ENCODE data around the gene DSN1. TPM values are rescaled to one million over a fixed set of nuclear protein-coding genes. Genes with fewer than 3 reads are reported as not detected.

DSN1 gene
- total and polyA plus RNA-seq, 10 of the 15 experiments (the other 5 are each of a cell fraction or from before 2014, with no cell fraction given): 15.3 to 33.1 (median 21.7) TPM

- TF ChIP-seq NR2F1 (conservative IDR thresholded peaks at IDR 0.05) (0 out of 2 replicates have a peak, but pooled peaks have one; percentile 41), GATAD2B (conservative IDR thresholded peaks at IDR 0.05; ENCODE audit: low read depth) (peak; percentile 35; the same call in 1 of the 2 replicates), STAT1 (conservative IDR thresholded peaks at IDR 0.05) (no peak), SREBF1 (IDR thresholded peaks at IDR 0.05; ENCODE audit: low read length) (no peak)
- ChIA-PET SMC1A (ENCODE audit: uncharacterized antibody, unreplicated experiment) (interaction anchor here (0.6 to 2.5 kb wide), 7 partner anchors 15 to 110 kb away, joined by 3 to 6 read pairs (median 3); a partner anchor contains a TSS), RAD21 (ENCODE audit: unreplicated experiment) (interaction anchor here (0.6 to 2.1 kb wide), 9 partner anchors 16 to 200 kb away, joined by 3 to 8 read pairs (median 4); partner anchors contain the start of gene TGIF2), POLR2A (interaction anchor here (0.5 to 1.6 kb wide), 6 partner anchors 15 to 90 kb away, joined by 3 to 6 read pairs (median 4); partner anchors contain the start of gene NDRG3), CTCF (interaction anchor here (0.6 to 3.8 kb wide), 22 partner anchors 9 to 334 kb away, joined by 3 to 32 read pairs (median 6); partner anchors contain the start of genes NDRG3 and RAB5IF)
- BruUV-seq (replicated peaks): TSS peak; percentile 72
- intact Hi-C loops (cut with micrococcal nuclease; ENCODE audit: unreplicated experiment): loop anchor here (5.0 kb wide), 1 partner anchor 89 kb away; a partner anchor contains a TSS
- DNase-seq (ENCODE audit: low read depth, low spot score) (no peak), ATAC-seq (peak; percentile 16), FAIRE-seq (no peak)
- H3K9me3 ChIP-seq (replicated peaks; ENCODE audit: control insufficient read depth, insufficient read depth, low read length): no peaks in the 10 kb centered on the region
- H3K4me3 ChIP-seq: peak overlapping the region; percentile 88
- H3K79me2 ChIP-seq (ENCODE audit: control insufficient read depth, insufficient read depth, low read length): peaks cover 10% of the 10 kb centered on the region
- peaks cover 35% of the 10 kb centered on the region for H3K4me1 ChIP-seq (ENCODE audit: control insufficient read depth, insufficient read depth, low read length)
- under 1% methylated on average over 28 of the region's 28 CpGs for WGBS (ENCODE audit: insufficient coverage, insufficient replicate concordance, low lambda C conversion rate, missing lambda C conversion rate)
- peak overlapping the region; percentile 94 for H3K27ac ChIP-seq (ENCODE audit: control insufficient read depth, insufficient read depth)
- no peaks in the 10 kb centered on the region; a peak in 1 of 4 replicates for H3K36me3 ChIP-seq (ENCODE audit: control insufficient read depth in 2 of 2, insufficient read depth in 2 of 2, low read length in 1 of 2)
- no peaks in the 10 kb centered on the region for H3K27me3 ChIP-seq (replicated peaks in 1 of 2; ENCODE audit: control insufficient read depth in 2 of 2, insufficient read depth in 2 of 2, low read length in 1 of 2)
- H3K9ac ChIP-seq (ENCODE audit: control insufficient read depth, insufficient read depth, low read length): peak overlapping the region; percentile 80
- in situ Hi-C loops (cut with MboI): no loop called here
- no peaks in the 10 kb centered on the region for H4K20me1 ChIP-seq (ENCODE audit: control insufficient read depth, insufficient read depth)
- peak overlapping the region; percentile 57 for H3K4me2 ChIP-seq (ENCODE audit: control insufficient read depth, insufficient read depth)
- H2AFZ ChIP-seq (ENCODE audit: control insufficient read depth, low read depth, low read length): peak overlapping the region; percentile 84
Observed at GRCh38 chr20:36773107-36773596, 411 bp downstream of the DSN1 start.

GRCh38 chr20:36770680-36771079 lies 2.9 kb downstream of the DSN1 start:
- intact Hi-C loops (cut with micrococcal nuclease; ENCODE audit: unreplicated experiment): loop anchor here (5.0 kb wide), 1 partner anchor 92 kb away; a partner anchor contains a TSS
- no peaks in the 10 kb centered on the region for H4K20me1 ChIP-seq (ENCODE audit: control insufficient read depth, insufficient read depth)
- no peak overlapping the region for H3K4me2 ChIP-seq (ENCODE audit: control insufficient read depth, insufficient read depth)
- BruUV-seq (replicated peaks): no TSS peak
- ChIA-PET POLR2A (interaction anchor here (1.0 to 1.3 kb wide), 2 partner anchors 13 to 24 kb away, joined by 3 to 4 read pairs; partner anchors contain the start of gene NDRG3), SMC1A (ENCODE audit: uncharacterized antibody, unreplicated experiment) (interaction anchor here (0.7 to 3.8 kb wide), 6 partner anchors 13 to 117 kb away, joined by 3 to 26 read pairs (median 4); no protein-coding TSS in a partner anchor), CTCF (interaction anchor here (1.2 to 4.5 kb wide), 2 partner anchors 16 to 20 kb away, joined by 3 to 16 read pairs; no protein-coding TSS in a partner anchor), RAD21 (ENCODE audit: unreplicated experiment) (interaction anchor here (1.6 to 1.8 kb wide), 2 partner anchors 16 to 65 kb away, joined by 4 to 6 read pairs; no protein-coding TSS in a partner anchor)
- H3K27me3 ChIP-seq (replicated peaks in 1 of 2; ENCODE audit: control insufficient read depth in 2 of 2, insufficient read depth in 2 of 2, low read length in 1 of 2): no peaks in the 10 kb centered on the region
- H3K4me1 ChIP-seq (ENCODE audit: control insufficient read depth, insufficient read depth, low read length): peaks cover 32% of the 10 kb centered on the region
- no peak for FAIRE-seq
- H3K4me3 ChIP-seq: no peak overlapping the region
- 100% methylated on average over 7 of the region's 7 CpGs for WGBS (ENCODE audit: insufficient coverage, insufficient replicate concordance, low lambda C conversion rate, missing lambda C conversion rate)
- no peaks in the 10 kb centered on the region for H3K9me3 ChIP-seq (replicated peaks; ENCODE audit: control insufficient read depth, insufficient read depth, low read length)
- no peak overlapping the region for H2AFZ ChIP-seq (ENCODE audit: control insufficient read depth, low read depth, low read length)
- in situ Hi-C loops (cut with MboI): no loop called here
- peaks cover 10% of the 10 kb centered on the region for H3K79me2 ChIP-seq (ENCODE audit: control insufficient read depth, insufficient read depth, low read length)
- DNase-seq (ENCODE audit: low read depth, low spot score): no peak
- no peaks in the 10 kb centered on the region; a peak in 1 of 4 replicates for H3K36me3 ChIP-seq (ENCODE audit: control insufficient read depth in 2 of 2, insufficient read depth in 2 of 2, low read length in 1 of 2)
- H3K9ac ChIP-seq (ENCODE audit: control insufficient read depth, insufficient read depth, low read length): no peak overlapping the region
- H3K27ac ChIP-seq (ENCODE audit: control insufficient read depth, insufficient read depth): no peak overlapping the region
- ATAC-seq: no peak
- TF ChIP-seq YY1 (IDR thresholded peaks at IDR 0.05; ENCODE audit: low read depth, low read length) (no peak), SPI1 (IDR thresholded peaks at IDR 0.05; ENCODE audit: borderline replicate concordance, insufficient read depth, low read depth, low read length) (no peak), IRF3 (IDR thresholded peaks at IDR 0.05) (no peak), CEBPZ (IDR thresholded peaks at IDR 0.05; ENCODE audit: low read depth, low read length) (no peak), EGR1 (IDR thresholded peaks at IDR 0.05; ENCODE audit: borderline replicate concordance in 1 of 2, low read depth in 2 of 2, low read length in 2 of 2) (no peak), POLR2A (IDR thresholded peaks at IDR 0.05; ENCODE audit: low read depth, low read length) (no peak)
